H1 (cell line): ENCODE data around the gene ZBTB14. TPM values are rescaled to one million over a fixed set of nuclear protein-coding genes. Genes with fewer than 3 reads are reported as not detected.

Experiments
- CTCF ChIA-PET: fragments of 300-600 bp; sonication (Branson Sonifier 250); formaldehyde crosslinking; loops from one replicate; lab custom pipeline; 2021; ENCODE audit not compliant: partially characterized antibody; lab: Charles Lee
- POLR2A ChIA-PET: fragments of 300-600 bp; sonication (Branson Sonifier 250); formaldehyde crosslinking; loops from one replicate; lab custom pipeline; 2021; ENCODE audit warnings: inconsistent platforms; ENCODE audit not compliant: partially characterized antibody; lab: Charles Lee
- DNase-seq, 2 experiments: peaks; one replicate each; pipeline versions ENCODE4 v3.0.0 to v3.0.0-alpha.2; 2010 to 2022; ENCODE audit warnings: low spot score in 2 of 2, low read depth in 1 of 2, mixed read lengths in 1 of 2
- FAIRE-seq: peaks from 2 replicates; lab custom pipeline; 2011; peaks lifted over from hg19 to GRCh38; lab: Jason Lieb, UNC
- H2AFZ ChIP-seq: 2 replicates; pipeline ENCODE4 v1.8.1; 2012; ENCODE audit warnings: low read length, inconsistent platforms
- H2AK5ac ChIP-seq: 2 replicates; pipeline ENCODE4 v1.6.1; 2013; ENCODE audit warnings: low read depth, low read length
- H2BK120ac ChIP-seq: replicated peaks from 2 replicates; pipeline ENCODE3; 2013; ENCODE audit warnings: low read depth, low read length, inconsistent platforms
- H2BK12ac ChIP-seq: 2 replicates; pipeline ENCODE4 v1.6.1; 2013; ENCODE audit warnings: low read depth, low read length
- H2BK15ac ChIP-seq: 2 replicates; pipeline ENCODE4 v1.6.1; 2013; ENCODE audit warnings: low read length
- H2BK20ac ChIP-seq: 2 replicates; pipeline ENCODE4 v1.6.1; 2013; ENCODE audit warnings: low read length
- H2BK5ac ChIP-seq: 2 replicates; pipeline ENCODE4 v1.6.1; 2013; ENCODE audit warnings: low read depth, low read length
- H3K14ac ChIP-seq: 2 replicates; pipeline ENCODE4 v1.6.1; 2013; ENCODE audit warnings: inconsistent platforms; ENCODE audit not compliant: insufficient read length
- H3K18ac ChIP-seq: 2 replicates; pipeline ENCODE4 v1.6.1; 2013; ENCODE audit warnings: low read length; ENCODE audit errors: extremely low read depth
- H3K23ac ChIP-seq: 2 replicates; pipeline ENCODE4 v1.6.1; 2013; ENCODE audit warnings: inconsistent platforms; ENCODE audit not compliant: insufficient read length
- H3K23me2 ChIP-seq: 2 replicates; pipeline ENCODE4 v1.6.1; 2013; ENCODE audit warnings: low read depth, low read length
- H3K27ac ChIP-seq: 2 replicates; pipeline ENCODE4 v1.6.1; 2011; ENCODE audit warnings: low read depth, low read length, inconsistent platforms
- H3K27me3 ChIP-seq, 4 experiments: replicated peaks in 1 of 4; 1 replicate in 1 of 4; 2 replicates in 3 of 4; pipeline versions ENCODE4 v1.6.1 to v1.8.1; 2011 to 2013; ENCODE audit warnings: low read length in 3 of 4, mild to moderate bottlenecking in 3 of 4, inconsistent platforms in 2 of 4, mixed read lengths in 2 of 4, moderate library complexity in 1 of 4; ENCODE audit not compliant: control insufficient read depth in 3 of 4, insufficient read depth in 3 of 4; ENCODE audit errors: extremely low read depth in 1 of 4
- H3K36me3 ChIP-seq, 4 experiments: 2 replicates each; pipeline versions ENCODE4 v1.6.1 to v1.8.1; 2011 to 2013; ENCODE audit warnings: mild to moderate bottlenecking in 4 of 4, low read length in 3 of 4, moderate library complexity in 2 of 4, control low read depth in 1 of 4, inconsistent platforms in 1 of 4; ENCODE audit not compliant: insufficient read depth in 4 of 4, control insufficient read depth in 2 of 4
- H3K4ac ChIP-seq: replicated peaks from 2 replicates; pipeline ENCODE3; 2013; ENCODE audit warnings: low read length, low read depth, mixed read lengths, inconsistent platforms; ENCODE audit not compliant: insufficient read length
- H3K4me1 ChIP-seq, 4 experiments: replicated peaks in 1 of 4; 1 replicate in 1 of 4; 2 replicates in 3 of 4; pipeline versions ENCODE4 v1.6.1 to v1.8.1; 2011 to 2013; ENCODE audit warnings: low read length in 3 of 4, inconsistent platforms in 2 of 4, mixed read lengths in 1 of 4; ENCODE audit not compliant: insufficient read depth in 4 of 4, control insufficient read depth in 3 of 4
- H3K4me2 ChIP-seq, 2 experiments: 2 replicates each; pipeline versions ENCODE4 v1.6.1 to v1.8.1; 2011 to 2013; ENCODE audit warnings: low read depth in 2 of 2, low read length in 2 of 2, control low read depth in 1 of 2, inconsistent platforms in 1 of 2, mild to moderate bottlenecking in 1 of 2; ENCODE audit not compliant: insufficient read depth in 1 of 2
- H3K4me3 ChIP-seq, 4 experiments: fragments of 200-600, 300-600 bp in 1 of 4; sonication (generic), shearing (Covaris generic), sonication (Bioruptor Twin) in 1 of 4; 2 replicates each; pipeline versions ENCODE4 v1.5.1 to v1.8.1; 2011 to 2016; ENCODE audit warnings: low read length in 4 of 4, low read depth in 3 of 4, control low read depth in 2 of 4, inconsistent platforms in 2 of 4, mild to moderate bottlenecking in 2 of 4, mixed read lengths in 1 of 4, moderate library complexity in 1 of 4; ENCODE audit not compliant: insufficient read depth in 2 of 4; ENCODE audit errors: extremely low read depth in 1 of 4
- H3K56ac ChIP-seq: replicated peaks from 2 replicates; pipeline ENCODE3; 2013; ENCODE audit warnings: low read depth, mild to moderate bottlenecking, mixed read lengths, low read length, inconsistent platforms; ENCODE audit not compliant: insufficient read length
- H3K79me1 ChIP-seq: 2 replicates; pipeline ENCODE4 v1.6.1; 2013; ENCODE audit warnings: low read depth, low read length, control low read depth
- H3K79me2 ChIP-seq, 2 experiments: 2 replicates each; pipeline versions ENCODE4 v1.6.1 to v1.8.1; 2012 to 2013; ENCODE audit warnings: low read length in 2 of 2, mild to moderate bottlenecking in 2 of 2, inconsistent platforms in 1 of 2; ENCODE audit not compliant: insufficient read depth in 2 of 2, control insufficient read depth in 1 of 2
- H3K9ac ChIP-seq, 4 experiments: replicated peaks in 1 of 4; 1 replicate in 1 of 4; 2 replicates in 3 of 4; pipeline versions ENCODE4 v1.6.1 to v1.8.1; 2011 to 2013; ENCODE audit warnings: low read depth in 3 of 4, low read length in 3 of 4, control low read depth in 2 of 4, mild to moderate bottlenecking in 2 of 4, moderate library complexity in 2 of 4, inconsistent platforms in 1 of 4; ENCODE audit errors: extremely low read depth in 1 of 4
- H3K9me3 ChIP-seq, 2 experiments: 2 replicates each; pipeline versions ENCODE4 v1.6.1 to v1.8.1; 2012 to 2013; ENCODE audit warnings: mild to moderate bottlenecking in 2 of 2, moderate library complexity in 2 of 2, control low read depth in 1 of 2, inconsistent platforms in 1 of 2, low read depth in 1 of 2, low read length in 1 of 2, mixed read lengths in 1 of 2; ENCODE audit not compliant: insufficient read depth in 2 of 2
- H4K20me1 ChIP-seq, 2 experiments: replicated peaks in 1 of 2; 2 replicates each; pipeline versions ENCODE3 to v1.8.1; 2011 to 2013; ENCODE audit warnings: inconsistent platforms in 2 of 2, low read length in 2 of 2, mild to moderate bottlenecking in 1 of 2; ENCODE audit not compliant: insufficient read depth in 2 of 2, control insufficient read depth in 1 of 2
- H4K5ac ChIP-seq: 2 replicates; pipeline ENCODE4 v1.6.1; 2013; ENCODE audit warnings: low read length, low read depth, mixed read lengths, inconsistent platforms; ENCODE audit not compliant: insufficient read length
- H4K8ac ChIP-seq: 2 replicates; pipeline ENCODE4 v1.8.0; 2013; ENCODE audit warnings: mild to moderate bottlenecking, moderate library complexity, low read length, inconsistent platforms; ENCODE audit not compliant: insufficient read depth; ENCODE audit errors: extremely low read depth
- H4K91ac ChIP-seq: replicated peaks from 2 replicates; pipeline ENCODE3; 2013; ENCODE audit warnings: low read length, mixed read lengths, inconsistent platforms; ENCODE audit not compliant: insufficient read length
- BCL11A ChIP-seq, 2 experiments: IDR thresholded peaks; one replicate each; pipeline ENCODE4 v1.6.1; 2011; ENCODE audit warnings: low read depth in 2 of 2, low read length in 2 of 2, mild to moderate bottlenecking in 2 of 2
- EGR1 ChIP-seq: IDR thresholded peaks from 2 replicates; pipeline ENCODE4 v1.6.1; 2011; ENCODE audit warnings: low read depth, low read length, borderline replicate concordance
- HDAC6 ChIP-seq: IDR thresholded peaks from one replicate; pipeline ENCODE4 v1.7.1; 2012; ENCODE audit warnings: low read depth, mild to moderate bottlenecking, inconsistent platforms, low read length, moderate library complexity
- MAFK ChIP-seq: IDR thresholded peaks from 2 replicates; pipeline ENCODE4 v1.6.1; 2012; ENCODE audit warnings: low read depth, mild to moderate bottlenecking, improper control_type of control experiment, low read length
- PHF8 ChIP-seq: fragments of 200-600 bp; sonication (generic); conservative IDR thresholded peaks from 2 replicates; pipeline ENCODE4 v1.7.1; 2012; ENCODE audit warnings: low read depth, mild to moderate bottlenecking, inconsistent platforms, low read length, moderate library complexity
- SIN3A ChIP-seq, 2 experiments: IDR thresholded peaks in 1 of 2; conservative IDR thresholded peaks in 1 of 2; 2 replicates each; pipeline ENCODE4 v1.6.1; 2011 to 2012; ENCODE audit warnings: low read length in 2 of 2, improper control_type of control experiment in 1 of 2, low read depth in 1 of 2, mild to moderate bottlenecking in 1 of 2
- SP2 ChIP-seq: IDR thresholded peaks from 2 replicates; pipeline ENCODE4 v1.6.1; 2012; ENCODE audit warnings: mild to moderate bottlenecking, low read length, inconsistent platforms
- SRF ChIP-seq: IDR thresholded peaks from 2 replicates; pipeline ENCODE4 v1.6.1; 2011; ENCODE audit warnings: mild to moderate bottlenecking, low read depth, low read length, moderate library complexity
- polyA plus RNA-seq, 7 experiments: library from polyadenylated mRNA; depleted of rRNA in 3 of 7; stranded (reverse) in 5 of 7; unstranded in 2 of 7; fragments of >200 nt in 5 of 7; fragments of 200-250 nt in 2 of 7; gene quantifications; 1 replicate in 5 of 7; 2 replicates in 1 of 7; 4 replicates in 1 of 7; pipeline versions ENCODE4 v1.2.1 to v1.2.3, GENCODE V29; 2011 to 2013; ENCODE audit warnings: missing spikeins in 2 of 7, mixed read lengths in 2 of 7
- total RNA-seq: library from RNA; stranded (reverse); fragmentation: NEBNext Ultra II Directional; extraction: Animal tissue kit (Norgen Biotek cat#: 25700); gene quantifications from 2 replicates; pipeline ENCODE4 v1.2.1, GENCODE V29; 2021
- TF ChIP-seq, protein P1 (sequence below): IDR thresholded peaks from 2 replicates; pipeline ENCODE4 v1.6.1; 2011; ENCODE audit warnings: low read depth, mild to moderate bottlenecking, low read length; ENCODE audit not compliant: insufficient read depth

Gene ZBTB14
- total and polyA plus RNA-seq, 2 of the 8 experiments (the other 6 are each of a cell fraction or from before 2014, with no cell fraction given), result 5.2 to 18.3 TPM

DNA sequence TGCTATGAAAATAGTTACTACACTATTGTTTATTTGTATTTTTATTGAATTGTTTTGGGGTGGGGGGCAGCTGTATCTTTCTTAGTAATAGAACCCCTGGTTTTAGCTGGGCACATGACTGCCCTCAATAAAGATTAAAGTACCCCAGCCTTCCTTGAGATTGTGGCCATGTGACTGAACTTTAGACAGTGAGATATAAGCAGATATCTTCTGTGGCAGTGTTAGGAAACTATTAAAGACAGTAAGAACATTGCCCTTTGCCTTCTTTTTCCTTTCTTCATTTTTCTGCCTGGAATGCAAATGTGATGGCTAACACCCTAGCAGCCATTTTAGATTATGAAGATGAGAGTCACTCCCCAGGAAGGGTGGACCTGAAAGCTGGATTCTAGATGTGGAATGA lies 50.6 kb downstream of the ZBTB14 start:
- Histone ChIP-seq H3K23ac (no peak overlapping the region), H2AFZ (no peak overlapping the region), H3K56ac (no peak overlapping the region), H3K36me3 (peaks cover 0 to 8% (median 0%) of the 10 kb centered on the region in 4 experiments; a peak in 3 of 8 replicates), H3K14ac (no peak overlapping the region), H2BK20ac (no peak overlapping the region)
- CTCF ChIA-PET, result no interaction called here
- TF ChIP-seq SP2 (no peak), SIN3A (conservative IDR thresholded peaks at IDR 0.05 in 1 of 2, IDR thresholded peaks at IDR 0.05 in 1 of 2; ENCODE audit: low read depth in 1 of 2, low read length in 2 of 2) (no peak), PHF8 (no peak), HDAC6 (no peak), MAFK (no peak), EGR1 (no peak), SRF (no peak), BCL11A (IDR thresholded peaks at IDR 0.05; ENCODE audit: low read depth in 2 of 2, low read length in 2 of 2) (no peak)
- TF ChIP-seq, protein P1, sequence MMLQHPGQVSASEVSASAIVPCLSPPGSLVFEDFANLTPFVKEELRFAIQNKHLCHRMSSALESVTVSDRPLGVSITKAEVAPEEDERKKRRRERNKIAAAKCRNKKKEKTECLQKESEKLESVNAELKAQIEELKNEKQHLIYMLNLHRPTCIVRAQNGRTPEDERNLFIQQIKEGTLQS, result no peak
- TF ChIP-seq, all 59 proteins: peak for 0
- DNase-seq, result no peak
- no peak overlapping the region for H3K4me3 ChIP-seq
- POLR2A ChIA-PET, result no interaction called here
- no peak overlapping the region for H3K9ac ChIP-seq
- no peaks in the 10 kb centered on the region for H4K20me1 ChIP-seq
- H2BK12ac ChIP-seq, result no peak overlapping the region
- H3K27me3 ChIP-seq, result no peaks in the 10 kb centered on the region
- H2AK5ac ChIP-seq, result no peak overlapping the region
- no peaks in the 10 kb centered on the region; the same call in 1 of the 2 replicates for H3K79me1 ChIP-seq
- H3K27ac ChIP-seq, result no peak overlapping the region
- no peak overlapping the region for H2BK5ac ChIP-seq
- no peaks in the 10 kb centered on the region for H3K9me3 ChIP-seq
- H3K4ac ChIP-seq, result no peak overlapping the region
- H3K79me2 ChIP-seq, result no peaks in the 10 kb centered on the region; a peak in 1 of 4 replicates
- no peaks in the 10 kb centered on the region for H3K4me1 ChIP-seq
- H4K5ac ChIP-seq, result no peak overlapping the region
- no peak overlapping the region for H2BK15ac ChIP-seq
- H3K23me2 ChIP-seq, result no peaks in the 10 kb centered on the region
- no peak overlapping the region for H3K18ac ChIP-seq
- H4K8ac ChIP-seq, result no peak overlapping the region
- no peak overlapping the region for H3K4me2 ChIP-seq
- H4K91ac ChIP-seq, result no peak overlapping the region
- no peak for FAIRE-seq
- H2BK120ac ChIP-seq, result no peak overlapping the region
